HG03558 (cell line): Measurements from ENCODE around the gene C6orf132.

Source experiments
- ATAC-seq: cut with Tn5 transposase; IDR thresholded peaks from one replicate; pipeline ENCODE4 v1.9.1; 2021; ENCODE audit warnings: moderate number of reproducible peaks; ENCODE audit not compliant: unreplicated experiment; ENCODE audit errors: extremely low read depth

C6orf132 gene

DNA sequence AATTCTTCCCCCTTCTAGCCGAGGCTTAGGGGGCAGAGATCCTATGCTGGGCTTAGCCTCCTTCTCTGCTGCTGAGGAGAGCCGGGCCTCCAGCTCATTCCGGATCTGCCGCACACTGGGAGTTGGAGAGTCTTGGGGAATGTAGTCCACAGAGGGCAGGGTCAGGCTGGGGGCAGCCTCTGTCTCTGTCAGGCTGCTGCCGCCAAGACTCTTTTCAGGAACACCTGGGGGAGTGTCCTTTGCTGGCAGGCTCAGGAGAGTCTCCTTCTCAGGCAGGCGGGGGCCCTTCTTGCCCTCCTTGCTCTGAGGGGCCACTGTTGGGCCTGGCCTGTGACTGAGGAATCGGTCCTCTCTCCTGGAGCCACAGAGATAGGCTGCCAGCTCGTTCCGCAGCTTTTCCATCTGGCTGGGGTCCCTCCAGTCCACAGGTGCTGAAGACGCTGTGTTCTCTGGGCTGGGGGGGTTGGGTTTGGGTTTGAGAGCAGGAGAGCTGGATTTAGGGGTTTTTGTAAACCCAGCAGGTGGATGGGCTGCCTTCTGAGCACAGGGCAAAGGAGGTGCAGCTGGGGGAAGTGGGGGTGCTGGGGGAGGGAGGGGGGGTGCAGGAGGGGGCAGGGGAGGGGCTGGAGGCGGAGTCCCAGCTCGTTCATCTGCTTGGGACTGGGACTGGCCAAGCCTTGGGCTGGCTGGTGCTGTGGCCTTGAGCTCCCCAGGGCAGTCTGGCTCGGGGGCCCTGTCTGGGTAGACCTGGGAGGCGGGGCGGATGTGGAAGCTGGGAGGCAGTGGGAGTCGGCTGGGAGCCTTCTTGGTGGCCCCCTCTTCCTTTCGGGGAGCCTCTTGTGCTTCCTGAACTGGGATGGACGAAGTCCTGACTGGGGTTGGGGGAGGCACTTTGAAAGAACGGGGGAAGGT is 36.1 kb downstream of the C6orf132 start:
- no peak for ATAC-seq

DNA sequence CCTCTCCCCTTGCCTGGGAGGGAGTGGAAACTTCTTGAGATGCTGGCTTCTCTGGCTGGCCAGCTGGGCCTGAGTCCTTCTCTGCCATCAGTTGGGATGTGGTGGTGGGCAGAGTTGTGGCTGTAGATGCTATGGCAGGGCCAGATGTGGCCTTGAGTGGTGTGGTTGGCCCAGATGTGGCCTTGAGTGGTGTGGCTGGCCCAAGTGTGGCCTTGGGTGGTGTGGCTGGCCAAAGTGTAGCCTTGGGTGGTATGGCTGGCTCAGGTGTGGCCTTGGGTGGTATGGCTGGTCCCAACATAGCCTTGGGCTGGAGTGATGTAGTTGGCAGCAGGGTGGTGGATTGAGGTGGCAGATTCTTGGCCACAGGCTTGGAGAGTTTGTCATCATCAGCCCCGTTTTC is 36.7 kb downstream of the C6orf132 start:
- ATAC-seq = no peak

DNA sequence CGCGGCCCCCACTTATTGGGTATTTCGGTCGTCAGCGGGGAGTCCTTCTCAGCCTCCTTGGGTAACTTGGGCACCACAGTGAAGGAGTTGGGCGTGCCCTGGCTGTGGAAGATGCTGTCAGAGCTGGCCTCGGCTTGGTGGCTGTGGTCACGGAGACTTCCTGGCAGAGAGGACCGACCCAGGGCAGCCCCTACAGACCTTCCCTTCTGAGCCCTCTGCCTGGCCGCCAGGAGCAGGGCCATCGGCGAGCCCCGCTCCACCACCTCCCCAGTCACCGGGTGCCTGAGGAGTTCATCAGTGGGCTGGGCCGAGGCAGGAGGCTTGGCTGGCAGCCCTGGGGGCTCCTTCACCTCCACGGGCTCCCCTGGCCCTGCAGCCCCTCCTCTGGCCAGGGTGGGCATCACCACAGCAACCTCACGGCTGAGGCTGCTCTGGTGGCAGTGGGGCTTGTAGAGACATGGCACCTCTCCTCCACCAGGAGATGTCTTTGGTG is 37.2 kb downstream of the C6orf132 start:
- no peak for ATAC-seq

DNA sequence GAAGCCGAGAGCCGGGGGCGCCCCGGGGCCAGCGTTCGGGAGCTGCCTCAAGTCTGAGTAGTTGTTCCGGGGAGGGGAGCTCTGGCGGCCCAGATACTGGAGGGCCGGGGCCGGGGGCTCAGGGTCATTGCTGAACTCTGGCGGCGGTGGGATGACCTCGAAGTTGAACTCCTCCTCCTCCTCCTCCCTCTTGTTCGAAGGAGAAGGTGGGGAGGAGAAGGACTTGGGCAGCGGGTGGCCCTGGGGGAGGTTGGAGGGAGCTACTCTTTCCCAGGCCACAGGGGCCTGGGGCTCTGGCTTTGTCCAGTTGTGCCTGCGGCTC is 37.7 kb downstream of the C6orf132 start:
- no peak for ATAC-seq

GRCh38 chr6:42104095-42104803 is 38.2 kb downstream of the C6orf132 start:
- ATAC-seq = no peak

- no peak for ATAC-seq
Measured at GRCh38 chr6:42103753-42104094, 38.7 kb downstream of the C6orf132 start.

DNA sequence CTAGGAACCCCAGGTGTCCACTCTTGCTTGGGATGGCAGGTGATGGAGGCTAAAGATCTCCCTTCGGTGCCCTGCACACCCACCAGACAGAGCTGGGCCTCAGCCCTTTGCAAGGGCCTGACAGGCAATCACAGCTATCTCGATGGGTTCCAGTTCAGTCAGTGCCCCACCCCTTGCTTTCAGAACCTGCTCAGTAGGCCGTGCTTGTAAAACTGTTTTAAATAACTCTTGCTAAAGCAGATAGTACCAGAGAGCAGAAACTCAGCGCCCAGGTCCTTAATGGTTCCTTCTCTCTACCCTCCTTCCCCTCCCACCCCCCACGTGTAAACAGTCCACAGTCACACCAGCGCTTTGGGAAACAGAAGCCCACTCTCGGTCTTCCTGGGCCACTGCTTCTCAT is 39.2 kb downstream of the C6orf132 start:
- no peak for ATAC-seq

DNA sequence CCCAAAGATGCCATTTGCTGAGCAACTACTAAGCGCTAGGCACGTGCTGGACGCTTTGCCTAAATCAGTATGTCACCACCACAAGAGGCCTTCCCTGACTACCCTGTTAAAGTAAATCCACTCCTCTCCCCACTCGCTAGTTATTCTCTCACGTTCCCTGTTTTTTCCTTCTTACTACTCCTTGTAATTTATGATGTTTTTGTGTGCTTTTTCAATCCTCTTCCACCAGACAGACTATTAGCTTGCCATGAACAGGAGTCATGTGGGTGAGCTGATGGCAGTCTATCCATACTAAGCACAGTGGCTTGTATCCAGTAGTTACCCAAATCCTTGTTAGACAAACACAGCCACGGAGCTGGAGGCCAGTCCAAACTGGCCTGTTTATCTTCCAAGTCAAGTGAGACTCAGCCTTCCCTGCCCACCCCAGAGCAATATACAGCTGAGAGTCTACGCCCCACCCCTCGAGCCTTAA is 41.2 kb downstream of the C6orf132 start:
- ATAC-seq = no peak

- no peak for ATAC-seq
Measured at GRCh38 chr6:42100029-42100901, 42.2 kb downstream of the C6orf132 start.

- ATAC-seq = no peak
Measured at GRCh38 chr6:42099340-42100028, 42.9 kb downstream of the C6orf132 start.

- no peak for ATAC-seq
Measured at GRCh38 chr6:42095776-42096541, 46.5 kb downstream of the C6orf132 start.

GRCh38 chr6:42095094-42095493 is 47.3 kb downstream of the C6orf132 start:
- no peak for ATAC-seq

DNA sequence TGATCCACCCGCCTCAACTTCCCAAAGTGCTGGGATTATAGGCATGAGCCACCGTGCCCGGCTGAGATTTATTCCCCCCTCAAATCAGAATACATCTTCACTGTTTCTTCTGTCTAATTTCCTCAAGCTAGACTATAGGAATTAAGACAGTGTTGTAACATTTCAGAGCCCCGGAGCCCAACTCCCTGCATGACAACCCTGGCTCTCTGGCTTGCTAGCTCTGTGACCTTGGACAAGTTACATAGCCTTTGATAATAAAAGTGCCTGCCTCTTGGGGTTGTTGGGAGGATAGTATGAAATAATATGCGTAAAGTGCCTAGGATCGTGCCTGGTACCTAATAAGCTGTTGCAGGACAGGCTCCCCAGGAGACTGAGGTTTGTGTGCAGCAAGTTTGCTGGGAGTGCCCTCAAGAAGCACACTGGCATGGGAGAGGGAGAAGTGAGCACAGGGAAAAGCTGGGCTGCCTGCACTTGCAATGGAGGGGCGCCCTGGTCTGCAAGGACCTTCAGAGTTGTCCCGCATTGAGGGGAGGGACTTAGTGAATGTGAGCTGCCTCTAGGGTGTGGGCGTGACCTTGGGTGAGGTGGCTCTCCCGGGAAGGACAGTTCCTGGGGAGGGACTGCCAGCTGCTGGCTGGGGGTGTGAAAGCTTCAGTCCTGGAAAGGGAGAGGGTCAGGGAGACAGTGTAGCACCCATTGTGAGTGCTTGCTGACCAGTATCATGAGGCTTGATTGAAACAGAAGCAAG is 48.7 kb downstream of the C6orf132 start:
- no peak for ATAC-seq

- ATAC-seq = no peak
Measured at GRCh38 chr6:42091718-42092023, 50.7 kb downstream of the C6orf132 start.

DNA sequence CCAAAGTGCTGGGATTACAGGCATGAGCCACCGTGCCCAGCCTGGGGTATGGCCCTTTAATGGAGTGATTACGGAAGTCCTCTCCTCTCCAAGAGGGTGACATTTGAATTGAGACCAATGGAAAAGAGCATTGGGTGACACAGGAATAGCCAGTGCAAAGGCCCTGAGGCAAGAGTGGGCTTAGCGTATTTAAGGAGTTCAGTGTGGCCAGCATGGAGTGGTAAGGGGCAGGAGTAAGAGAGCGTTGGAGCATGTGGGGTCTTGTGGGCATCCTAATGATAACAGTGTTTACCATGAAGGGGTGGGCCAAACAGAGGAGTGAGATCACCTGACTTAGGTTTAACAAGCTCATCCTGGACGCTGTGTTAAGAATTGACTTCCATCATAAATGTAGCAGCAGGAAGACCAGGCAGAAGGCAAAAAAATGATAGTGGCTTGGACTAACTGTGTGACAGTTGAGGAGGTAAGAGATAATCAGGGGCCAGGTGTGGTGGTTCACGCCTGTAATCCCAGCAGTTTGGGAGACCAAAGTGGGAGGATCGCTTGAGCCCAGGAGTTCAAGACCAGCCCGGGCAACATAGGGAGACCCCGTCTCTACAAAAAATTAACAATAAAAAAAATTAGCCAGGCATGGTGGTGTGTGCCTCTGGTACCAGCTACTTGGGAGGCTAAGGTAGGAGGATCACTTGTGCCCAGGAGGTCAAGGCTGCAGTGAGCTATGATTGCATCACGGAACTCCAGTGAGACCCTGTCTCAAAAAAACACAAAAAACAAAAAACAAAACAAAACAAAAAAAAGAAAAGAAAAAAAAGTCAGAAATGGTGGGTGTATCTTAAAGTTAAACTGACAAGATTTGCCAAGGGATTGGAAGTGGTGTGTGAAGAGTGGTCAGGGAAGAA is 51.4 kb downstream of the C6orf132 start:
- ATAC-seq = no peak

DNA sequence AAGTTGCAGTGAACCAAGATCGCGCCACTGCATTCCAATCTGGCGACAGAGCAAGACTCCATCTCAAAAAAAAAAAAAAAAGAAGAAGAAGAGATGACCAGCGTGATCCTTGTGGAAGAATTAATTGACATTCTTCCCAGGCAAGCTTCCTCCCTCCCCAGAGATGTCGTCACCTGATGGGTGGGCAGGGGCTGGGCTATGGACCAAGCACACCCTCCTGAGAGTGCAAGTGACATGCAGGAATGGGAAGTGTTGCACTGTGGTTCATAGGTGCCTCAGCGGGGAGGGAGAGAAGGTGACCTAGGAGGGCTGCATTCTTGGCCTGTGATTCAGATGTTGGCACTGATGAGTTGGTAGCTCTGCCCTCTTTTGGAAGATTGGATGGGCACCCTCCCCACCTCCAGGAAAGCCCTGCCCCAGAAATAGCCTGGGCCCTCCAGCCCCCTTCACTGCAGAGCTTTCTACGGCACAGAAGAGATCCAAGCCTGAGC is 54.3 kb downstream of the C6orf132 start:
- no peak for ATAC-seq
